Hepatocyte (in vitro differentiated cells): ENCODE measurements around the gene TTC39A. TPM values are rescaled to one million over a fixed set of nuclear protein-coding genes. Genes with fewer than 3 reads are reported as not detected.

Source experiments
- DNase-seq: peaks from one replicate; pipeline ENCODE4 v3.0.0-alpha.2; 2016; ENCODE audit warnings: low spot score
- H2AFZ ChIP-seq: fragments of 200-600 bp; sonication (generic); 2 replicates; pipeline ENCODE4 v1.6.0; 2016; ENCODE audit warnings: antibody characterized with exemption, mild to moderate bottlenecking
- H3K27ac ChIP-seq: fragments of 200-600 bp; sonication (generic); 2 replicates; pipeline ENCODE4 v1.5.1; 2016; ENCODE audit warnings: mild to moderate bottlenecking
- H3K27me3 ChIP-seq: fragments of 200-600 bp; sonication (generic); 2 replicates; pipeline ENCODE4 v1.6.1; 2016
- H3K36me3 ChIP-seq: fragments of 200-600 bp; sonication (generic); replicated peaks from 2 replicates; pipeline ENCODE4 v1.5.1; 2016; ENCODE audit warnings: low read depth; ENCODE audit not compliant: insufficient read depth
- H3K4me1 ChIP-seq: fragments of 200-600 bp; sonication (generic); 2 replicates; pipeline ENCODE4 v1.5.1; 2016; ENCODE audit warnings: mild to moderate bottlenecking, moderate library complexity; ENCODE audit not compliant: insufficient read depth
- H3K4me2 ChIP-seq: fragments of 200-600 bp; sonication (generic); 2 replicates; pipeline ENCODE4 v1.6.0; 2016
- H3K4me3 ChIP-seq: fragments of 200-600 bp; sonication (generic); 2 replicates; pipeline ENCODE4 v1.5.1; 2016; ENCODE audit warnings: mild to moderate bottlenecking
- H3K79me2 ChIP-seq: fragments of 200-600 bp; sonication (generic); 2 replicates; pipeline ENCODE4 v1.6.0; 2017; ENCODE audit warnings: mild to moderate bottlenecking
- H3K9me2 ChIP-seq: fragments of 200-600 bp; sonication (generic); replicated peaks from 2 replicates; pipeline ENCODE4 v1.6.0; 2017; ENCODE audit warnings: mild to moderate bottlenecking; ENCODE audit not compliant: insufficient read depth
- H3K9me3 ChIP-seq: fragments of 200-600 bp; sonication (generic); 2 replicates; pipeline ENCODE4 v1.5.1; 2016; ENCODE audit warnings: low read depth, mild to moderate bottlenecking
- H4K20me1 ChIP-seq: fragments of 200-600 bp; sonication (generic); 2 replicates; pipeline ENCODE4 v1.6.0; 2016; ENCODE audit warnings: mild to moderate bottlenecking; ENCODE audit not compliant: insufficient read depth, poor library complexity, severe bottlenecking
- EZH2 ChIP-seq: fragments of 200-600 bp; sonication (generic); IDR thresholded peaks from 2 replicates; pipeline ENCODE4 v1.6.1; 2016; ENCODE audit warnings: antibody characterized with exemption, mild to moderate bottlenecking, borderline replicate concordance
- EZH2phosphoT487 ChIP-seq: fragments of 200-600 bp; sonication (generic); IDR thresholded peaks from one replicate; pipeline ENCODE4 v1.6.1; 2018; ENCODE audit warnings: antibody characterized with exemption, mild to moderate bottlenecking, low read depth, moderate library complexity; ENCODE audit not compliant: unreplicated experiment, severe bottlenecking
- WGBS: methylation state at CpG from one replicate; pipeline ENCODE4 v1.1.6; 2016; ENCODE audit warnings: low lambda C conversion rate; ENCODE audit errors: missing lambda C conversion rate; 5-methylcytosine and 5-hydroxymethylcytosine counted together
- polyA plus RNA-seq: library from polyadenylated mRNA; unstranded; fragments of >200 nt; fragmentation: Nextera tagmentation; extraction: Ambion mirVana; gene quantifications from 2 replicates; pipeline ENCODE4 v1.2.1, GENCODE V29; 2016
- total RNA-seq: library from RNA; depleted of rRNA; stranded (reverse); fragments of >200 nt; gene quantifications from 2 replicates; pipeline ENCODE4 v1.2.3, GENCODE V29; 2014
- TF ChIP-seq, protein P1 (sequence below): fragments of 200-600 bp; sonication (generic); IDR thresholded peaks from 2 replicates; pipeline ENCODE4 v1.5.1; 2016; ENCODE audit warnings: antibody characterized with exemption, mild to moderate bottlenecking; ENCODE audit not compliant: poor library complexity

The TTC39A gene
- total and polyA plus RNA-seq, 2 experiments from 2014 or later: 20.5 to 35.1 TPM

DNA sequence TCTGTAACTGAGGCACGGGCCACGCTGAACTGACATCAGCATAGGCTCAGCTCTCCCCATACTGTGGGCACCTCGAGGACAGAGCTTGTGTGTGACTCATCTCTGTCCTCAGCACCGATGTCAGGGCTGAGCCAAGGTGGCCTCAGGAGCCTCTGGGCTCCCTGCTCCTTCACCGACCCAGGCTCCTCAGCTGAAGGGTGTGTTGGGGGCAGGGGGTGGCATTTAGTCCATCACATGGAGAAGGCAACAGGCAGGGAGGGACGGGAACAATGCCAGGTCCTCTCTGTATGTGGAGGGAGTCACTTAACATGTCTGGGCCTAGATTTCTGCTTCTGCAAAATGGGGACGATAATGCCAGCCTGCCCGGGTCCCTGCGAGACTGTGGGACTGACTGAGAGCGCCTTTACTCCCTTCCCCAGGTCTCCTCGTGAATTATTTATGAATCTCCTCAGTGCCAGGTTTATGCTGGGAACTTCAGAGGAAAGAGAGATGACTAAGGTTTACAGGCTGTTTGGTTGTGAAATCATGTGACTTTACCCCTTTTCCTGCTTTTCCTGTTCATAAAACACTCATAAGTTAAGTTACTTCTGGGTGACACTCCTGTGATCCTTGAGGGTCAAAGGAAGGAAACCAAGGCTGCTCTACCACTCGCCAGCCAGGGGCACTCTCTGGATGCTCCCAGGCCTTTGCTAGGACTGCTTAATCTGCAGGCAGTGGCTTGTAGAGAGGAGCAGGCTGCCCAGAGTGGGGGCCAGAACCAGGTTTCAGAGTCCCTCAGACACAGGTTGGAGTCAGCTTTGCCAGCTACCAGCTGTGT lies 16.2 kb downstream of the TTC39A start:
- Histone ChIP-seq H3K27ac (peak overlapping the region; percentile 88), H3K27me3 (no peaks in the 10 kb centered on the region), H3K79me2 (no peaks in the 10 kb centered on the region), H3K4me1 (peaks cover 22% of the 10 kb centered on the region), H3K4me3 (no peak overlapping the region), H2AFZ (no peak overlapping the region), H3K4me2 (no peak overlapping the region), H3K9me2 (no peaks in the 10 kb centered on the region), H4K20me1 (no peaks in the 10 kb centered on the region), H3K36me3 (no peaks in the 10 kb centered on the region), H3K9me3 (no peaks in the 10 kb centered on the region)
- WGBS: 62% methylated on average over 12 of the region's 12 CpGs
- TF ChIP-seq, protein P1, sequence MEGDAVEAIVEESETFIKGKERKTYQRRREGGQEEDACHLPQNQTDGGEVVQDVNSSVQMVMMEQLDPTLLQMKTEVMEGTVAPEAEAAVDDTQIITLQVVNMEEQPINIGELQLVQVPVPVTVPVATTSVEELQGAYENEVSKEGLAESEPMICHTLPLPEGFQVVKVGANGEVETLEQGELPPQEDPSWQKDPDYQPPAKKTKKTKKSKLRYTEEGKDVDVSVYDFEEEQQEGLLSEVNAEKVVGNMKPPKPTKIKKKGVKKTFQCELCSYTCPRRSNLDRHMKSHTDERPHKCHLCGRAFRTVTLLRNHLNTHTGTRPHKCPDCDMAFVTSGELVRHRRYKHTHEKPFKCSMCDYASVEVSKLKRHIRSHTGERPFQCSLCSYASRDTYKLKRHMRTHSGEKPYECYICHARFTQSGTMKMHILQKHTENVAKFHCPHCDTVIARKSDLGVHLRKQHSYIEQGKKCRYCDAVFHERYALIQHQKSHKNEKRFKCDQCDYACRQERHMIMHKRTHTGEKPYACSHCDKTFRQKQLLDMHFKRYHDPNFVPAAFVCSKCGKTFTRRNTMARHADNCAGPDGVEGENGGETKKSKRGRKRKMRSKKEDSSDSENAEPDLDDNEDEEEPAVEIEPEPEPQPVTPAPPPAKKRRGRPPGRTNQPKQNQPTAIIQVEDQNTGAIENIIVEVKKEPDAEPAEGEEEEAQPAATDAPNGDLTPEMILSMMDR: no peak
- TF ChIP-seq EZH2phosphoT487 (no peak), EZH2 (no peak)
- DNase-seq: peak; percentile 67

- no peak for DNase-seq
- WGBS: 88% methylated on average over 4 of the region's 5 CpGs
- Histone ChIP-seq H2AFZ (no peak overlapping the region), H3K79me2 (no peaks in the 10 kb centered on the region), H3K4me2 (no peak overlapping the region), H3K4me1 (peaks cover 22% of the 10 kb centered on the region), H3K27me3 (no peaks in the 10 kb centered on the region), H3K36me3 (no peaks in the 10 kb centered on the region), H3K9me2 (no peaks in the 10 kb centered on the region), H3K27ac (peak overlapping the region; percentile 85), H4K20me1 (no peaks in the 10 kb centered on the region), H3K4me3 (no peak overlapping the region), H3K9me3 (no peaks in the 10 kb centered on the region)
- TF ChIP-seq EZH2 (no peak), EZH2phosphoT487 (no peak)
- TF ChIP-seq, protein P1: no peak
Measured at GRCh38 chr1:51313268-51313852, 17.0 kb downstream of the TTC39A start.

DNA sequence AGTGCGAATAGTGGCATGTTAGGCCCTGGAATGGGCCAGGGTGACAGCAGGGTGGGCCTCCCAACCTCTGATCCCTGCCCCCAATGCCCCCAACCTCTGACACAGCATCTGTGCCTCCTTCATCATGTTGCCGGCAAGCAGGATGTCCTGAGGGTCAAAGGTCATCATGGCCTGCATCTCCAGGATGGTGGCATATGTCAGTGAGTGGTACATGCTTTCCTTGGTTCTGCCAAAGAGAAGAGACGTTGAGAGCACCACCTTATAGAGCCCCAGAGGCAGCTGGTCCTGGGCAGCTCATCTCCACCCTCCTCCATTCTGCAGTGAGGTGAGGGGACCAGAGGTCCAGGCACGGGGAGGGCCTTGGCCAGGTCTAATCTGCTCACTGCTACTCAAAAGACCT lies 17.6 kb downstream of the TTC39A start:
- H3K27me3 ChIP-seq: no peaks in the 10 kb centered on the region
- no peaks in the 10 kb centered on the region for H3K9me2 ChIP-seq
- H3K79me2 ChIP-seq: no peaks in the 10 kb centered on the region
- no peak for DNase-seq
- no peak overlapping the region for H2AFZ ChIP-seq
- H3K9me3 ChIP-seq: no peaks in the 10 kb centered on the region
- H3K4me1 ChIP-seq: peaks cover 22% of the 10 kb centered on the region
- 82% methylated on average over 4 of the region's 4 CpGs for WGBS
- H3K4me2 ChIP-seq: no peak overlapping the region
- H3K36me3 ChIP-seq: no peaks in the 10 kb centered on the region
- no peak overlapping the region for H3K4me3 ChIP-seq
- H3K27ac ChIP-seq: no peak overlapping the region
- TF ChIP-seq EZH2: no peak
- no peak for TF ChIP-seq EZH2phosphoT487
- TF ChIP-seq, protein P1: no peak
- H4K20me1 ChIP-seq: no peaks in the 10 kb centered on the region
